ENCODE results near the gene TSC1. TPM values are rescaled to one million over a fixed set of nuclear protein-coding genes. Genes with fewer than 3 reads are reported as not detected.
"Not testable (repeated sequence)": the region's sequence is repeated elsewhere in the genome, so short reads cannot be mapped to it uniquely, and the experiment has no call there.

Gene TSC1
- total RNA-seq, 2 experiments from 2014 or later, result 20.7 to 23.2 TPM

DNA sequence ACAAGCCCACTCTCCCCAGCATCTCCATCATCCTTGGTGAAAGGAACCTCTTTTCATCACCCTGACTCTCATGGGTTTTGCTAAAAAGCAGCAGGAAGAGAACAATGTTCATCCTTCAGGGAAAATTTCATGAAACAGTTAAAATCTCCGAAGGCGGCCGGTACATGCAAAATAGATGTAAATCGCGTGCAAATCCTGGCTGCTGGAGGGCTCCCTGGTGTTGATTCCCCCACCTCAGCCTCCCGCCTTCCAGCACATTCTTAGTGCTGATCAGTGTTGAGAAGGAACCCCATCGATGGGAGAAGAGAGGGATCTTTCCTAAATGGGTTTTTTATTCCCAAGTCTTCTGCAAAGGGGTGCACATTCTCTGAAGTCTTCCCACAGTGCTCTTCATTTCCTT is 25.4 kb upstream of the TSC1 start:
- DNase-seq, result no peak
- CTCF ChIA-PET, result interaction anchor here (1.5 to 2.5 kb wide), 2 partner anchors 9 to 35 kb away, joined by 3 to 8 read pairs; partner anchors contain the start of gene GFI1B

DNA sequence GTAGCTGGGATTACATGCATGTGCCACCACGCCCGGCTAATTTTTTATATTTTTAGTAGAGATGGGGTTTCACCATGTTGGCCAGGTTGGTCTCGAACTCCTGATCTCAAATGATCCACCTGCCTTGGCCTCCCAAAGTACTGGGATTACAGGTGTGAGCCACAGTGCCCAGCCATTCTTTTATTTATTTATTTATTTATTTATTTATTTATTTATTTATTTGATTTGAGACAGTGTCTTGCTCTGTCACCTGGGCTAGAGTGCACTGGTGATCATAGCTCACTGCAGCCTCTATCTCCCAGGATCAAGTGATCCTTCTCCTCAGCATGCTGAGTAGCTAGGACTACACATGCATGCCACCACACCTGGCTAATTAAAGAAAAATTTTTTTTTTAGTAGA is 23.5 kb upstream of the TSC1 start:
- H3K27me3 Mint-ChIP-seq; H3K9me3 Mint-ChIP-seq; H3K4me1 Mint-ChIP-seq (ENCODE audit: low read depth); H3K36me3 Mint-ChIP-seq (ENCODE audit: low read depth); intact Hi-C loops (cut with micrococcal nuclease); H3K4me3 Mint-ChIP-seq; DNase-seq; CTCF ChIA-PET; ATAC-seq; POLR2A ChIA-PET; H3K27ac Mint-ChIP-seq: not testable (repeated sequence)

More for the DNA sequence above, 25.4 kb upstream of the TSC1 start:
- Mint-ChIP-seq H3K27me3 (peaks cover 3% of the 10 kb centered on the region), H3K9me3 (no peaks in the 10 kb centered on the region), H3K27ac (no peak overlapping the region), H3K4me3 (no peak overlapping the region), H3K4me1 (ENCODE audit: low read depth) (peaks cover 3% of the 10 kb centered on the region), H3K36me3 (ENCODE audit: low read depth) (no peaks in the 10 kb centered on the region)
- intact Hi-C loops (cut with micrococcal nuclease), result no loop called here
- no peak for ATAC-seq
- TF ChIP-seq, protein P1, sequence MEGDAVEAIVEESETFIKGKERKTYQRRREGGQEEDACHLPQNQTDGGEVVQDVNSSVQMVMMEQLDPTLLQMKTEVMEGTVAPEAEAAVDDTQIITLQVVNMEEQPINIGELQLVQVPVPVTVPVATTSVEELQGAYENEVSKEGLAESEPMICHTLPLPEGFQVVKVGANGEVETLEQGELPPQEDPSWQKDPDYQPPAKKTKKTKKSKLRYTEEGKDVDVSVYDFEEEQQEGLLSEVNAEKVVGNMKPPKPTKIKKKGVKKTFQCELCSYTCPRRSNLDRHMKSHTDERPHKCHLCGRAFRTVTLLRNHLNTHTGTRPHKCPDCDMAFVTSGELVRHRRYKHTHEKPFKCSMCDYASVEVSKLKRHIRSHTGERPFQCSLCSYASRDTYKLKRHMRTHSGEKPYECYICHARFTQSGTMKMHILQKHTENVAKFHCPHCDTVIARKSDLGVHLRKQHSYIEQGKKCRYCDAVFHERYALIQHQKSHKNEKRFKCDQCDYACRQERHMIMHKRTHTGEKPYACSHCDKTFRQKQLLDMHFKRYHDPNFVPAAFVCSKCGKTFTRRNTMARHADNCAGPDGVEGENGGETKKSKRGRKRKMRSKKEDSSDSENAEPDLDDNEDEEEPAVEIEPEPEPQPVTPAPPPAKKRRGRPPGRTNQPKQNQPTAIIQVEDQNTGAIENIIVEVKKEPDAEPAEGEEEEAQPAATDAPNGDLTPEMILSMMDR (IDR thresholded peaks at IDR 0.05), result no peak
- POLR2A ChIA-PET, result no interaction called here

DNA sequence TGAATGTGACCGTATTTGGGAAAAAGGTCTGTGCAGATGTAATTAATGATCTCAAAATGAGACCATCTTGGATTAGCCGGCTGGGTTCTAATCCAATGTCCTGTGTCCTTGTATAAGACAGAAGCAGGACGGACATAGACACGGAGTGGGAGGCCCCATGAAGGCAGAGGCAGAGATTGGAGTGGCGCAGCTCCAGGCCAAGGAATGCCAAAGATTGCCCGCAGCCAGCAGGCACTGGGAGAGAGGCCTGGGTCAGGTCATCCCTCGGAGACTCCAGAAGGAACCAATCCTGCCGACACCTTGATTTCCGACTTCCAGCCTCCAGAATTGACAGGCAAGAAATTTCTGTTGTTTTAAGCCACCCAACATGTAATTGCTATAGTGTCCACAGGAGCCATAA is 21.1 kb upstream of the TSC1 start:
- H3K9me3 Mint-ChIP-seq, result no peaks in the 10 kb centered on the region
- TF ChIP-seq, protein P1 (IDR thresholded peaks at IDR 0.05), result no peak
- no peak overlapping the region for H3K27ac Mint-ChIP-seq
- peaks cover 3% of the 10 kb centered on the region for H3K27me3 Mint-ChIP-seq
- intact Hi-C loops (cut with micrococcal nuclease), result no loop called here
- no peaks in the 10 kb centered on the region for H3K36me3 Mint-ChIP-seq (ENCODE audit: low read depth)
- ChIA-PET POLR2A (no interaction called here), CTCF (no interaction called here)
- ATAC-seq (no peak), DNase-seq (no peak)
- H3K4me3 Mint-ChIP-seq, result no peak overlapping the region
- H3K4me1 Mint-ChIP-seq (ENCODE audit: low read depth), result no peaks in the 10 kb centered on the region

DNA sequence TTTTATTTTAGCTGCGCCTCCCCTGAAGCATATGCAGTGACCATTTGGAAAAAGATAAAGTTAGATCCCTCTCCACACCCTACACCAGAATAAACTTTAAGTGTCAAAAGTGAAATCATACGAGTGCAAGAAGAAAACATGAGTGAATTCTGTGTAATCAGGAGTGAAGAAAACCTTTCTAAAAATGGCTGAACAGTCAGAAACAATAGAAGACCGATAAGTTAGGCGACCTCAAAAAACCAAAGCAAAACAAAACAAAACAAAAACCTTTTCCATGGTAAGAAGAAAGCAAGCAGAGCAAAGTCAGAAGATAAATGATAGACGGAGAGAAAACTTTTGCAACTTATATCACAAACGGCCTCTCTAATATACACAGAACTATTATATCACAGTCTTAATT is 16.6 kb upstream of the TSC1 start:
- intact Hi-C loops (cut with micrococcal nuclease), result no loop called here
- Mint-ChIP-seq H3K4me1 (ENCODE audit: low read depth) (no peaks in the 10 kb centered on the region), H3K27ac (no peak overlapping the region), H3K9me3 (peaks cover 5% of the 10 kb centered on the region), H3K36me3 (ENCODE audit: low read depth) (no peaks in the 10 kb centered on the region), H3K4me3 (no peak overlapping the region), H3K27me3 (peaks cover 3% of the 10 kb centered on the region)
- CTCF ChIA-PET, result no interaction called here
- TF ChIP-seq, protein P1 (IDR thresholded peaks at IDR 0.05), result no peak
- POLR2A ChIA-PET, result no interaction called here
- no peak for ATAC-seq
- no peak for DNase-seq

DNA sequence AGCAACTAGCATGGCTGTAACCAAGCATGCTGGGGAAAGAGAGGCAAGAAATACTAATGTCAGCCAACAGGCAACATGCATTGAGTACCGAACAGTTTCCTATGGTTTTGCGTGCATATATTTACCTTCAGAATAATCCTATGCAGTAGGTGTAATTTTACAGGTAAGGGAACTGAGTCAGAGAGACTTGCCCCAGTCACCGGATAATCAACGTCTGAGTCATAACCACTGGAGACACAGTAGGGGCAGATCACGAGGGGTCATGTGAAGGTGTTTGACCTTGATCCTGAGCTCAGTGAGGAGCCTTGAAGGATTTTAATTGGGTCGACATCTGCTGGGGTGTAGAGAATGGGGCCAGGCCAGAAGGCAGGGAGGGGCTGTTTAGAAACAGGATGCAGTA is 13.4 kb upstream of the TSC1 start:
- Mint-ChIP-seq H3K4me1 (ENCODE audit: low read depth) (no peaks in the 10 kb centered on the region), H3K36me3 (ENCODE audit: low read depth) (no peaks in the 10 kb centered on the region), H3K27ac (no peak overlapping the region), H3K4me3 (no peak overlapping the region), H3K9me3 (peaks cover 5% of the 10 kb centered on the region), H3K27me3 (peaks cover 3% of the 10 kb centered on the region)
- no peak for DNase-seq
- intact Hi-C loops (cut with micrococcal nuclease), result no loop called here
- POLR2A ChIA-PET, result no interaction called here
- CTCF ChIA-PET, result no interaction called here
- no peak for ATAC-seq
- TF ChIP-seq, protein P1 (IDR thresholded peaks at IDR 0.05), result no peak

DNA sequence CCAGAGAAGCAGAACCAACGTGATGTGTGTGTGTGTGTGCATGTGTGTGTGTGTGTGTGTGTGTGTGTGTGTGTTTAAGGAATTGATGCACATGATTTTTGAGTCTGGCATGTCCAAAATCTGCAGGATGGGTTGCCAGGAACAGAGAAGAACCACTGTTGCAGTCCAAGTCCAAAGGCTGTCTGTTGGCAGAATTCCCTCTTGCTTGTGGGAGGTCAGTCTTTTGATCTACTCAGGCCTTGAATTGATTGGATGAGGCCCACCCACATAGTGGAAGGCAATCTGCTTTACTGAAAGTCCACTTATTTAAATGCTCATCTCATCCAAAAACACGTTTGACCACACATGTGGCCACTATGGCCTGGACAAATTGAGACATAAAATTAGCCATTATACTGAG is 11.4 kb upstream of the TSC1 start:
- Mint-ChIP-seq H3K36me3 (ENCODE audit: low read depth) (no peaks in the 10 kb centered on the region), H3K4me3 (no peak overlapping the region), H3K4me1 (ENCODE audit: low read depth) (no peaks in the 10 kb centered on the region), H3K27me3 (no peaks in the 10 kb centered on the region), H3K9me3 (peaks cover 5% of the 10 kb centered on the region), H3K27ac (no peak overlapping the region)
- CTCF ChIA-PET, result no interaction called here
- ATAC-seq (no peak), DNase-seq (no peak)
- TF ChIP-seq, protein P1 (IDR thresholded peaks at IDR 0.05), result no peak
- POLR2A ChIA-PET, result no interaction called here
- intact Hi-C loops (cut with micrococcal nuclease), result no loop called here
